Stimulated activated CD4-positive, alpha-beta T cell treated with anti-CD3 and anti-CD28 coated beads, Interleukin-1b, Interleukin-23, amount 100 ng/mL, for 48 hours (primary cell): ENCODE measurements around the gene UGT3A1.
"Not testable (repeated sequence)": the region's sequence is repeated elsewhere in the genome, so short reads cannot be mapped to it uniquely, and the experiment has no call there.

Experiments used
- DNase-seq: peaks from one replicate; pipeline ENCODE4 v3.0.0-alpha.2; 2020

The UGT3A1 gene

GRCh38 chr5:35990941-35991611 is at the start of gene UGT3A1:
TSS of gene UGT3A1 (minus strand) at chr5:35991390. CDS start at chr5:35991240, 150 bp downstream.
- no peak for DNase-seq

GRCh38 chr5:36035696-36036095 is 44.5 kb upstream of the UGT3A1 start:
- no peak for DNase-seq

GRCh38 chr5:36034536-36035134 is 43.4 kb upstream of the UGT3A1 start:
- not testable (repeated sequence) for DNase-seq

- DNase-seq, result no peak
Measured at GRCh38 chr5:36033486-36033885, 42.3 kb upstream of the UGT3A1 start.

GRCh38 chr5:36033047-36033446 is 41.9 kb upstream of the UGT3A1 start:
- no peak for DNase-seq

GRCh38 chr5:36031223-36031622 is 40.0 kb upstream of the UGT3A1 start:
- no peak for DNase-seq

- DNase-seq, result no peak
Measured at GRCh38 chr5:36029914-36030313, 38.7 kb upstream of the UGT3A1 start.

GRCh38 chr5:36028816-36029465 is 37.8 kb upstream of the UGT3A1 start:
- no peak for DNase-seq

- no peak for DNase-seq
Measured at GRCh38 chr5:36027711-36028110, 36.5 kb upstream of the UGT3A1 start.

- no peak for DNase-seq
Measured at GRCh38 chr5:36026706-36027465, 35.7 kb upstream of the UGT3A1 start.

GRCh38 chr5:36022246-36022645 is 31.1 kb upstream of the UGT3A1 start:
- not testable (repeated sequence) for DNase-seq

GRCh38 chr5:36019584-36019983 is 28.4 kb upstream of the UGT3A1 start:
- DNase-seq, result not testable (repeated sequence)

- DNase-seq, result no peak
Measured at GRCh38 chr5:36017622-36018021, 26.4 kb upstream of the UGT3A1 start.

- DNase-seq, result no peak
Measured at GRCh38 chr5:36017004-36017403, 25.8 kb upstream of the UGT3A1 start.

GRCh38 chr5:36013182-36013581 is 22.0 kb upstream of the UGT3A1 start:
- DNase-seq, result no peak

- no peak for DNase-seq
Measured at GRCh38 chr5:36009698-36010097, 18.5 kb upstream of the UGT3A1 start.

- no peak for DNase-seq
Measured at GRCh38 chr5:36007366-36007765, 16.2 kb upstream of the UGT3A1 start.

GRCh38 chr5:36006163-36006562 is 15.0 kb upstream of the UGT3A1 start:
- DNase-seq, result no peak

GRCh38 chr5:36001032-36001431 is 9.8 kb upstream of the UGT3A1 start:
- no peak for DNase-seq

GRCh38 chr5:35999547-35999946 is 8.4 kb upstream of the UGT3A1 start:
- DNase-seq, result no peak

GRCh38 chr5:35996076-35996475 is 4.9 kb upstream of the UGT3A1 start:
- DNase-seq, result no peak

- DNase-seq, result no peak
Measured at GRCh38 chr5:35990520-35990919, 670 bp downstream of the UGT3A1 start.

GRCh38 chr5:35988529-35988928 is 2.7 kb downstream of the UGT3A1 start:
- no peak for DNase-seq

- DNase-seq, result no peak
Measured at GRCh38 chr5:35987776-35988175, 3.4 kb downstream of the UGT3A1 start.
